Gastrocnemius medialis (tissue), 4 donors: ENCODE measurements around the gene AZIN2. TPM values are rescaled to one million over a fixed set of nuclear protein-coding genes. Genes with fewer than 3 reads are reported as not detected.
"Not testable (repeated sequence)": the region's sequence is repeated elsewhere in the genome, so short reads cannot be mapped to it uniquely, and the experiment has no call there.

Source experiments
- ATAC-seq, 2 donors: fragments of 150-250 bp; one replicate each; pipeline ENCODE4 v1.9.1; 2016
- DNase-seq, 2 donors: peaks; one replicate each; pipeline ENCODE4 v3.0.0-alpha.2; 2019
- H3K27ac ChIP-seq, 4 donors: fragments of 200-600 bp; sonication (generic); 1 replicate in 1 of 4; 2 replicates in 3 of 4; pipeline ENCODE4 v1.5.1; 2016 to 2018; ENCODE audit warnings: mild to moderate bottlenecking in 2 of 4, moderate library complexity in 1 of 4
- H3K27me3 ChIP-seq, 3 donors: fragments of 200-600 bp; sonication (generic) in 2 of 3; 1 replicate in 1 of 3; 2 replicates in 2 of 3; pipeline versions ENCODE4 v1.5.1 to v1.6.0; 2016 to 2019; ENCODE audit warnings: mild to moderate bottlenecking in 1 of 3, moderate library complexity in 1 of 3
- H3K36me3 ChIP-seq, 2 donors: fragments of 200-600 bp; sonication (generic) in 1 of 2; one replicate each; pipeline ENCODE4 v1.5.1; 2017 to 2018
- H3K4me1 ChIP-seq, 2 donors: fragments of 200-600 bp; sonication (generic) in 1 of 2; one replicate each; pipeline ENCODE4 v1.5.1; 2016 to 2017; ENCODE audit warnings: mild to moderate bottlenecking in 2 of 2
- H3K4me3 ChIP-seq, 4 donors: fragments of 200-600 bp; sonication (generic) in 3 of 4; 1 replicate in 1 of 4; 2 replicates in 3 of 4; pipeline ENCODE4 v1.5.1; 2016 to 2019; ENCODE audit warnings: mild to moderate bottlenecking in 2 of 4
- H3K9me3 ChIP-seq, 3 donors: fragments of 200-600 bp; sonication (generic) in 2 of 3; 1 replicate in 1 of 3; 2 replicates in 2 of 3; pipeline ENCODE4 v1.5.1; 2016 to 2019
- CTCF ChIP-seq, 5 experiments: fragments of 450-650 bp in 3 of 5; fragments of 200-600 bp in 2 of 5; sonication (generic) in 2 of 5; IDR thresholded peaks in 4 of 5; conservative IDR thresholded peaks in 1 of 5; 1 replicate in 4 of 5; 2 replicates in 1 of 5; pipeline ENCODE4 v1.5.1; 2016 to 2019; ENCODE audit warnings: antibody characterized with exemption in 5 of 5, mild to moderate bottlenecking in 3 of 5, moderate library complexity in 3 of 5
- POLR2A ChIP-seq, 2 donors: fragments of 450-650 bp; IDR thresholded peaks; one replicate each; pipeline ENCODE4 v1.6.1; 2017; ENCODE audit warnings: antibody characterized with exemption in 2 of 2, mild to moderate bottlenecking in 2 of 2, moderate library complexity in 2 of 2
- in situ Hi-C, 4 donors: fragments of 200-750 bp; cut with MboI; loops; one replicate each; pipeline versions ENCODE4 v1.15.0 to v1.8.0; 2017; ENCODE audit warnings: low sequenced_read_pairs in 4 of 4
- intact Hi-C: fragments of 100-400 bp; cut with DNase I; formaldehyde crosslinking; loops from one replicate; pipeline ENCODE4 v1.15.1; 2023; ENCODE audit warnings: low total_unique reads
- total RNA-seq, 4 donors: library from RNA; depleted of rRNA; stranded (reverse); fragments of >200 nt; gene quantifications; one replicate each; pipeline versions ENCODE4 v1.1.0 to v1.2.3, GENCODE V29; 2016

The AZIN2 gene
- total RNA-seq, 4 donors from 2014 or later = 0.52 to 3.1 (median 1.2) TPM

- ATAC-seq = no peak
- in situ Hi-C loops = loop anchor here in 2 of 4 donors (10.0 to 25.0 kb wide), 2 partner anchors 342 to 490 kb away; no protein-coding TSS in a partner anchor
- intact Hi-C loops = loop anchor here (10.0 kb wide), 1 partner anchor 242 kb away; no protein-coding TSS in a partner anchor
Observed at GRCh38 chr1:33122483-33123178, 41.7 kb downstream of the AZIN2 start.

GRCh38 chr1:33123266-33123665, 42.3 kb downstream of the AZIN2 start:
- in situ Hi-C loops (loop anchor here in 2 of 4 donors (10.0 to 25.0 kb wide), 2 partner anchors 342 to 489 kb away; no protein-coding TSS in a partner anchor), intact Hi-C loops (loop anchor here (10.0 kb wide), 1 partner anchor 242 kb away; no protein-coding TSS in a partner anchor)
- no peaks in the 10 kb centered on the region for H3K27me3 ChIP-seq
- no peak for TF ChIP-seq CTCF (IDR thresholded peaks at IDR 0.05 in 4 of 5, conservative IDR thresholded peaks at IDR 0.05 in 1 of 5)
- no peak for TF ChIP-seq POLR2A (IDR thresholded peaks at IDR 0.05)
- DNase-seq (no peak), ATAC-seq (no peak)
- no peaks in the 10 kb centered on the region for H3K36me3 ChIP-seq
- no peak overlapping the region for H3K4me3 ChIP-seq
- H3K9me3 ChIP-seq = no peaks in the 10 kb centered on the region
- no peak overlapping the region for H3K27ac ChIP-seq
- peaks cover 8 to 10% of the 10 kb centered on the region in 2 donors for H3K4me1 ChIP-seq

More at GRCh38 chr1:33122483-33123178, 41.7 kb downstream of the AZIN2 start:
- no peak overlapping the region for H3K4me3 ChIP-seq
- peaks cover 8 to 9% of the 10 kb centered on the region in 2 donors for H3K4me1 ChIP-seq
- TF ChIP-seq CTCF (IDR thresholded peaks at IDR 0.05 in 4 of 5, conservative IDR thresholded peaks at IDR 0.05 in 1 of 5) (no peak), POLR2A (IDR thresholded peaks at IDR 0.05) (no peak)
- no peak overlapping the region for H3K27ac ChIP-seq
- no peak for DNase-seq
- H3K9me3 ChIP-seq = no peaks in the 10 kb centered on the region
- H3K36me3 ChIP-seq = no peaks in the 10 kb centered on the region
- H3K27me3 ChIP-seq = no peaks in the 10 kb centered on the region

- H3K36me3 ChIP-seq, ATAC-seq, H3K27ac ChIP-seq, H3K4me3 ChIP-seq, DNase-seq, H3K27me3 ChIP-seq, H3K9me3 ChIP-seq: not testable (repeated sequence)
- peaks cover 8 to 12% of the 10 kb centered on the region in 2 donors for H3K4me1 ChIP-seq
- in situ Hi-C loops (loop anchor here in 2 of 4 donors (10.0 to 25.0 kb wide), 2 partner anchors 340 to 488 kb away; no protein-coding TSS in a partner anchor), intact Hi-C loops (loop anchor here (10.0 kb wide), 1 partner anchor 240 kb away; no protein-coding TSS in a partner anchor)
Observed at GRCh38 chr1:33124647-33125046, 43.7 kb downstream of the AZIN2 start.

- Histone ChIP-seq H3K27ac (peak overlapping the region; percentile 85 to 91 (median 86)), H3K9me3 (no peaks in the 10 kb centered on the region), H3K36me3 (no peaks in the 10 kb centered on the region), H3K4me1 (peaks cover 8 to 25% of the 10 kb centered on the region in 2 donors), H3K27me3 (no peaks in the 10 kb centered on the region), H3K4me3 (peak overlapping the region; percentile 68 to 86 (median 76))
- ATAC-seq = no peak
- TF ChIP-seq POLR2A (IDR thresholded peaks at IDR 0.05) (no peak), CTCF (IDR thresholded peaks at IDR 0.05 in 4 of 5, conservative IDR thresholded peaks at IDR 0.05 in 1 of 5) (no peak)
- in situ Hi-C loops (loop anchor here in 1 of 4 donors (10.0 kb wide), 1 partner anchor 338 kb away; no protein-coding TSS in a partner anchor), intact Hi-C loops (loop anchor here (2.0 to 10.0 kb wide), 3 partner anchors 32 to 346 kb away; partner anchors contain the start of gene ZSCAN20)
- no peak for DNase-seq
Observed at GRCh38 chr1:33126411-33127000, 45.6 kb downstream of the AZIN2 start.
